ENCODE measurements around the gene USP17L17.
"Not testable (repeated sequence)": the region's sequence is repeated elsewhere in the genome, so short reads cannot be mapped to it uniquely, and the experiment has no call there.

DNA sequence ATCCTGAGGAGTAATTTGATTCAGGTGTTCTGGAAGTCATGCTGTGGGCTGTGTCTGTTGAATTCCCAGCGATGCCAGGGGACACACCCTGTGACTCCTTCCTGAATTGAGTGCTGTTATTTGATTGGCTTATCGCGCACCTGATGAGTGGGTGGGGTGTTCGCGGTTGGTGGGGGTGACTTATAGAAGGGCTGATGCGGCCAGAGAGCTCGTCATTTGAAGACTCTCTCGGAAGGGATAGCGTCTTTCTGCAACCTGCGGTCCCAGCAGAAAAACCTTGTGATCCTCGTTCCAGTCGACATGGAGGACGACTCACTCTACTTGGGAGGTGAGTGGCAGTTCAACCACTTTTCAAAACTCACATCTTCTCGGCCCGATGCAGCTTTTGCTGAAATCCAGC lies 14.1 kb downstream of the USP17L17 start, which contains the start of gene USP17L20:
- TF ChIP-seq, protein P1, sequence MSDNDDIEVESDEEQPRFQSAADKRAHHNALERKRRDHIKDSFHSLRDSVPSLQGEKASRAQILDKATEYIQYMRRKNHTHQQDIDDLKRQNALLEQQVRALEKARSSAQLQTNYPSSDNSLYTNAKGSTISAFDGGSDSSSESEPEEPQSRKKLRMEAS (IDR thresholded peaks at IDR 0.05) = not testable (repeated sequence)
- TF ChIP-seq EZH2phosphoT487 (IDR thresholded peaks at IDR 0.05; ENCODE audit: borderline replicate concordance); POLR2AphosphoS5 (IDR thresholded peaks at IDR 0.05; ENCODE audit: low read depth, low read length); EZH2 (IDR thresholded peaks at IDR 0.05); ZNF274 (IDR thresholded peaks at IDR 0.05; ENCODE audit: low read depth, low read length): not testable (repeated sequence)

All from HCT116 (cell line).